Measurements from ENCODE around the gene CAMKK1.

GRCh38 chr17:3890878-3891219 lies 2.0 kb downstream of the CAMKK1 start:
- TF ChIP-seq SUZ12 (IDR thresholded peaks at IDR 0.05; ENCODE audit: extremely low read depth, insufficient read depth, insufficient read length) (no peak), YY1 (IDR thresholded peaks at IDR 0.05; ENCODE audit: insufficient read depth, insufficient read length) (no peak), ZNF274 (IDR thresholded peaks at IDR 0.05; ENCODE audit: low read depth, low read length) (no peak)

Data from NT2/D1 (cell line).